NCI-H460 (cell line): ENCODE measurements around the gene ADAM8. TPM values are rescaled to one million over a fixed set of nuclear protein-coding genes. Genes with fewer than 3 reads are reported as not detected.
"Not testable (repeated sequence)": the region's sequence is repeated elsewhere in the genome, so short reads cannot be mapped to it uniquely, and the experiment has no call there.

Source experiments
- DNase-seq: peaks from one replicate; pipeline ENCODE4 v3.0.0-alpha.2; 2016; ENCODE audit warnings: low read depth; ENCODE audit errors: extremely low read depth
- polyA plus RNA-seq: library from polyadenylated mRNA; depleted of rRNA; stranded (reverse); fragments of >200 nt; gene quantifications from 2 replicates; pipeline ENCODE4 v1.2.3, GENCODE V29; 2014; cell fraction: nucleus; rRNA removed
- total RNA-seq: library from RNA; depleted of rRNA; stranded (reverse); fragments of >200 nt; shearing (Covaris generic); gene quantifications from 2 replicates; pipeline ENCODE4 v1.2.3, GENCODE V29; 2014; rRNA removed

Gene ADAM8
- 2.5 and 3.7 TPM in 2 replicates for total RNA-seq
- polyA plus RNA-seq: 8.4 and 19.3 TPM in 2 replicates

- no peak for DNase-seq
These were observed at the start of gene ADAM8 for GRCh38 chr10:133276435-133277201. Gene ADAM8, minus strand, starts transcription at chr10:133276868. Its CDS starts 51 bp downstream, at chr10:133276817.

GRCh38 chr10:133326223-133326551 lies 49.5 kb upstream of the ADAM8 start:
- DNase-seq: no peak

- no peak for DNase-seq
These were observed 49.0 kb upstream of the ADAM8 start for GRCh38 chr10:133325440-133326222.

GRCh38 chr10:133324857-133325260 lies 48.2 kb upstream of the ADAM8 start:
- no peak for DNase-seq

GRCh38 chr10:133324198-133324792 lies 47.6 kb upstream of the ADAM8 start:
- DNase-seq: peak; percentile 53

- DNase-seq: not testable (repeated sequence)
These were observed 45.5 kb upstream of the ADAM8 start for GRCh38 chr10:133322064-133322709.

GRCh38 chr10:133320852-133321422 lies 44.3 kb upstream of the ADAM8 start:
- DNase-seq: not testable (repeated sequence)

- DNase-seq: peak; percentile 68
These were observed 41.9 kb upstream of the ADAM8 start for GRCh38 chr10:133318494-133319127.

GRCh38 chr10:133316732-133317131 lies 40.1 kb upstream of the ADAM8 start:
- no peak for DNase-seq

- DNase-seq: no peak
These were observed 39.6 kb upstream of the ADAM8 start for GRCh38 chr10:133316266-133316665.

- peak; percentile 24 for DNase-seq
These were observed 39.2 kb upstream of the ADAM8 start for GRCh38 chr10:133315847-133316246.

- DNase-seq: no peak
These were observed 38.2 kb upstream of the ADAM8 start for GRCh38 chr10:133314911-133315310.

- no peak for DNase-seq
These were observed 36.5 kb upstream of the ADAM8 start for GRCh38 chr10:133313192-133313591.

- DNase-seq: no peak
These were observed 36.1 kb upstream of the ADAM8 start for GRCh38 chr10:133312769-133313145.

- no peak for DNase-seq
These were observed 35.5 kb upstream of the ADAM8 start for GRCh38 chr10:133312016-133312768.

GRCh38 chr10:133311570-133311969 lies 34.9 kb upstream of the ADAM8 start:
- no peak for DNase-seq

GRCh38 chr10:133310789-133311188 lies 34.1 kb upstream of the ADAM8 start:
- no peak for DNase-seq

GRCh38 chr10:133310399-133310755 lies 33.7 kb upstream of the ADAM8 start:
- DNase-seq: no peak

- no peak for DNase-seq
These were observed 33.2 kb upstream of the ADAM8 start for GRCh38 chr10:133309720-133310398.
